HCT116 (cell line): ENCODE results near the gene VSX2. TPM values are rescaled to one million over a fixed set of nuclear protein-coding genes. Genes with fewer than 3 reads are reported as not detected.

Experiments
- ATAC-seq: fragments of 200-7000 bp; cut with Tn5 transposase; 2 replicates; pipeline ENCODE4 v1.9.1; 2020; ENCODE audit warnings: mild to moderate bottlenecking, moderate library complexity
- BruUV-seq: library from RNA; stranded (reverse); fragments of 400-500 nt; replicated peaks from 2 replicates; lab custom pipeline; 2021; lab: Mats Ljungman, UMichigan
- CTCF ChIA-PET: fragments of 300-600 bp; sonication (Branson Sonifier 250); formaldehyde crosslinking; loops from one replicate; lab custom pipeline; 2021; ENCODE audit warnings: antibody characterized with exemption; lab: Charles Lee
- POLR2A ChIA-PET: fragments of 300-600, 350-600 bp; sonication (Branson Sonifier 250); formaldehyde crosslinking; loops from one replicate; lab custom pipeline; 2021; ENCODE audit warnings: antibody characterized with exemption; lab: Charles Lee
- RAD21 ChIA-PET, 2 experiments: fragments of 300-600 bp; sonication (Branson Sonifier 250); formaldehyde crosslinking; loops; one replicate each; lab custom pipeline; 2023; ENCODE audit warnings: low total read pairs in 2 of 2; ENCODE audit not compliant: uncharacterized antibody in 2 of 2, unreplicated experiment in 2 of 2, low non-redundant PET in 1 of 2; lab: Charles Lee
- DNase-seq: peaks from one replicate; pipeline ENCODE4 v3.0.0-alpha.2; 2010; ENCODE audit warnings: low read depth, low spot score
- H2AFZ ChIP-seq: fragments of 200-600 bp; shearing (Covaris generic), sonication (generic); 2 replicates; pipeline ENCODE4 v1.6.1; 2017; ENCODE audit warnings: low read depth, mixed run types, mixed read lengths, antibody characterized with exemption, low read length; ENCODE audit not compliant: poor library complexity, severe bottlenecking
- H3K27ac ChIP-seq: 2 replicates; pipeline ENCODE4 v1.5.1; 2012; ENCODE audit warnings: low read depth, low read length
- H3K27me3 ChIP-seq: fragments of 200-600 bp; sonication (generic); 2 replicates; pipeline ENCODE4 v1.6.1; 2016; ENCODE audit warnings: mixed run types, low read length, mixed read lengths; ENCODE audit not compliant: insufficient read depth
- H3K36me3 ChIP-seq, 2 experiments: fragments of 200-500 bp in 1 of 2; fragments of 200-600 bp in 1 of 2; sonication (Bioruptor generic) in 1 of 2; sonication (generic) in 1 of 2; 2 replicates each; pipeline versions ENCODE4 v1.5.1 to v1.6.1; 2014 to 2016; ENCODE audit warnings: low read length in 2 of 2, inconsistent platforms in 1 of 2, mixed read lengths in 1 of 2, mixed run types in 1 of 2; ENCODE audit not compliant: insufficient read depth in 2 of 2, control insufficient read depth in 1 of 2
- H3K4me1 ChIP-seq, 2 experiments: fragments of 200-600 bp in 1 of 2; sonication (generic) in 1 of 2; 2 replicates each; pipeline versions ENCODE4 v1.5.1 to v1.6.1; 2012 to 2017; ENCODE audit warnings: low read length in 2 of 2, inconsistent platforms in 1 of 2, mild to moderate bottlenecking in 1 of 2, mixed read lengths in 1 of 2, mixed run types in 1 of 2, moderate library complexity in 1 of 2; ENCODE audit not compliant: insufficient read depth in 2 of 2, control insufficient read depth in 1 of 2
- H3K4me2 ChIP-seq: fragments of 200-600 bp; sonication (generic); 2 replicates; pipeline ENCODE4 v1.6.1; 2017; ENCODE audit warnings: mixed run types, low read length, mixed read lengths
- H3K4me3 ChIP-seq, 2 experiments: fragments of 200-600 bp in 1 of 2; sonication (generic) in 1 of 2; replicated peaks in 1 of 2; 2 replicates each; pipeline ENCODE4 v1.5.1; 2011 to 2016; ENCODE audit warnings: low read length in 2 of 2, control low read depth in 1 of 2, low read depth in 1 of 2, mild to moderate bottlenecking in 1 of 2, mixed read lengths in 1 of 2, mixed run types in 1 of 2
- H3K79me2 ChIP-seq: fragments of 200-600 bp; sonication (generic); 2 replicates; pipeline ENCODE4 v1.6.1; 2017; ENCODE audit warnings: mild to moderate bottlenecking, mixed run types, low read length, moderate library complexity, mixed read lengths; ENCODE audit not compliant: insufficient read depth
- H3K9ac ChIP-seq: fragments of 200-600 bp; sonication (generic); 2 replicates; pipeline ENCODE4 v1.6.1; 2016; ENCODE audit warnings: low read length, mixed read lengths
- H3K9me2 ChIP-seq: fragments of 200-600 bp; sonication (generic), shearing (Covaris generic); 2 replicates; pipeline ENCODE4 v1.6.1; 2017; ENCODE audit warnings: mixed run types, mild to moderate bottlenecking, moderate library complexity; ENCODE audit not compliant: insufficient read depth
- H3K9me3 ChIP-seq, 2 experiments: fragments of 200-500 bp in 1 of 2; fragments of 200-600 bp in 1 of 2; sonication (Bioruptor generic) in 1 of 2; sonication (generic) in 1 of 2; 2 replicates each; pipeline ENCODE4 v1.6.1; 2014 to 2017; ENCODE audit warnings: low read length in 2 of 2, mixed read lengths in 2 of 2, inconsistent platforms in 1 of 2, low read depth in 1 of 2, mild to moderate bottlenecking in 1 of 2, mixed run types in 1 of 2, moderate library complexity in 1 of 2; ENCODE audit not compliant: control insufficient read depth in 1 of 2, insufficient read depth in 1 of 2
- H4K20me1 ChIP-seq: fragments of 200-600 bp; sonication (generic), shearing (Covaris generic); 2 replicates; pipeline ENCODE4 v1.6.1; 2017; ENCODE audit warnings: mixed run types, mild to moderate bottlenecking, moderate library complexity; ENCODE audit not compliant: insufficient read depth
- CBX3 ChIP-seq: IDR thresholded peaks from 2 replicates; pipeline ENCODE4 v1.6.1; 2012; ENCODE audit warnings: low read depth
- CEBPB ChIP-seq: IDR thresholded peaks from 2 replicates; pipeline ENCODE4 v1.6.1; 2012; ENCODE audit warnings: low read depth
- ELF1 ChIP-seq: IDR thresholded peaks from 2 replicates; pipeline ENCODE4 v1.6.1; 2012; ENCODE audit warnings: low read depth, borderline replicate concordance
- EZH2 ChIP-seq: fragments of 200-600 bp; sonication (generic); IDR thresholded peaks from 2 replicates; pipeline ENCODE4 v1.6.1; 2017; ENCODE audit warnings: antibody characterized with exemption, mixed run types
- EZH2phosphoT487 ChIP-seq: fragments of 200-600 bp; IDR thresholded peaks from 2 replicates; pipeline ENCODE4 v1.6.1; 2018; ENCODE audit warnings: antibody characterized with exemption, borderline replicate concordance
- FOSL1 ChIP-seq: IDR thresholded peaks from 2 replicates; pipeline ENCODE4 v1.6.1; 2012; ENCODE audit warnings: low read depth
- POLR2AphosphoS5 ChIP-seq: IDR thresholded peaks from 2 replicates; pipeline ENCODE4 v1.6.1; 2011; ENCODE audit warnings: mild to moderate bottlenecking, low read depth, low read length, moderate library complexity
- SIN3A ChIP-seq: IDR thresholded peaks from 2 replicates; pipeline ENCODE4 v1.6.1; 2012; ENCODE audit warnings: low read depth
- TCF7L2 ChIP-seq: IDR thresholded peaks from 2 replicates; pipeline ENCODE4 v1.7.0; 2011; ENCODE audit warnings: borderline replicate concordance, inconsistent platforms; ENCODE audit not compliant: insufficient read depth, insufficient read length; ENCODE audit errors: extremely low read depth
- ZBTB33 ChIP-seq: IDR thresholded peaks from 2 replicates; pipeline ENCODE4 v1.6.1; 2011; ENCODE audit warnings: mild to moderate bottlenecking, low read length, moderate library complexity; ENCODE audit not compliant: insufficient replicate concordance; ENCODE audit errors: extremely low read depth
- ZNF274 ChIP-seq: fragments of 200-500 bp; sonication (Bioruptor generic); IDR thresholded peaks from 2 replicates; pipeline ENCODE4 v1.6.1; 2014; ENCODE audit warnings: mild to moderate bottlenecking, low read depth, low read length, inconsistent platforms
- intact Hi-C: fragments of 100-400 bp; cut with micrococcal nuclease; formaldehyde crosslinking; loops from 2 replicates; pipeline ENCODE4 v1.10.0; 2022
- total RNA-seq: library from RNA; stranded (reverse); gene quantifications from one replicate; pipeline ENCODE4 v1.2.1, GENCODE V29; 2021; ENCODE audit not compliant: unreplicated experiment

VSX2 gene
- total RNA-seq, 1 experiment from 2014 or later, result not detected

- no peak for DNase-seq
- Histone ChIP-seq H3K27ac (no peak overlapping the region), H3K36me3 (peaks cover 6 to 19% of the 10 kb centered on the region in 2 experiments; a peak in 2 of 4 replicates), H4K20me1 (no peaks in the 10 kb centered on the region), H3K9me3 (no peaks in the 10 kb centered on the region), H3K4me3 (no peak overlapping the region), H3K4me1 (peaks cover 0 to 17% of the 10 kb centered on the region in 2 experiments; a peak in 2 of 4 replicates), H3K27me3 (no peaks in the 10 kb centered on the region), H3K9ac (no peak overlapping the region), H3K79me2 (0 out of 2 replicates have a peak, but pooled peaks cover 3% of the 10 kb centered on the region), H3K4me2 (no peak overlapping the region), H3K9me2 (no peaks in the 10 kb centered on the region), H2AFZ (no peak overlapping the region)
- no TSS peak for BruUV-seq
- POLR2A ChIA-PET, result no interaction called here
- CTCF ChIA-PET, result interaction anchor here (0.6 kb wide), 1 partner anchor 181 kb away, joined by 3 read pairs; no protein-coding TSS in a partner anchor
- RAD21 ChIA-PET, result no interaction called here
- no peak for TF ChIP-seq POLR2AphosphoS5
- no peak for TF ChIP-seq ZBTB33
- TF ChIP-seq SIN3A, result no peak
- TF ChIP-seq EZH2phosphoT487, result no peak
- no peak for TF ChIP-seq CEBPB
- no peak for TF ChIP-seq ELF1
- TF ChIP-seq ZNF274, result no peak
- TF ChIP-seq EZH2, result no peak
- no peak for TF ChIP-seq FOSL1
- no peak for TF ChIP-seq TCF7L2
- no peak for TF ChIP-seq CBX3
- ATAC-seq, result no peak
- intact Hi-C loops, result no loop called here
Observed at GRCh38 chr14:74292061-74292460, 52.8 kb downstream of the VSX2 start.
